ENCODE results near the gene STAT3.
"Not testable (repeated sequence)": the region's sequence is repeated elsewhere in the genome, so short reads cannot be mapped to it uniquely, and the experiment has no call there.

Gene STAT3

GRCh38 chr17:42334677-42335076 lies 53.6 kb downstream of the STAT3 start:
- no peak overlapping the region for H3K4me3 Mint-ChIP-seq
- H3K27me3 Mint-ChIP-seq = no peaks in the 10 kb centered on the region
- H3K9me3 Mint-ChIP-seq = no peaks in the 10 kb centered on the region
- peaks cover 61% of the 10 kb centered on the region for H3K4me1 Mint-ChIP-seq
- no peak for ATAC-seq
- peaks cover 71% of the 10 kb centered on the region for H3K36me3 Mint-ChIP-seq (ENCODE audit: low read depth)
- no peak for DNase-seq
- peak overlapping the region; percentile 49 for H3K27ac Mint-ChIP-seq

GRCh38 chr17:42333053-42333452 lies 55.2 kb downstream of the STAT3 start:
- ATAC-seq = peak; percentile 70
- Mint-ChIP-seq H3K27ac (peak overlapping the region; percentile 84), H3K27me3 (no peaks in the 10 kb centered on the region), H3K4me1 (peaks cover 48% of the 10 kb centered on the region), H3K9me3 (no peaks in the 10 kb centered on the region), H3K36me3 (ENCODE audit: low read depth) (peaks cover 73% of the 10 kb centered on the region), H3K4me3 (peak overlapping the region; percentile 16)
- peak; percentile 45 for DNase-seq

- ATAC-seq (no peak), DNase-seq (no peak)
- H3K27ac Mint-ChIP-seq = no peak overlapping the region
- H3K36me3 Mint-ChIP-seq (ENCODE audit: low read depth) = peaks cover 65% of the 10 kb centered on the region
- H3K4me1 Mint-ChIP-seq = peaks cover 21% of the 10 kb centered on the region
- no peak overlapping the region for H3K4me3 Mint-ChIP-seq
- H3K9me3 Mint-ChIP-seq = no peaks in the 10 kb centered on the region
- H3K27me3 Mint-ChIP-seq = no peaks in the 10 kb centered on the region
Observed at GRCh38 chr17:42329025-42329976, 58.9 kb downstream of the STAT3 start.

- no peak overlapping the region for H3K4me3 Mint-ChIP-seq
- no peaks in the 10 kb centered on the region for H3K27me3 Mint-ChIP-seq
- H3K27ac Mint-ChIP-seq = peak overlapping the region; percentile 44
- ATAC-seq = peak; percentile 37
- DNase-seq = no peak
- no peaks in the 10 kb centered on the region for H3K9me3 Mint-ChIP-seq
- H3K36me3 Mint-ChIP-seq (ENCODE audit: low read depth) = peaks cover 67% of the 10 kb centered on the region
- peaks cover 33% of the 10 kb centered on the region for H3K4me1 Mint-ChIP-seq
Observed at GRCh38 chr17:42325026-42325425, 63.2 kb downstream of the STAT3 start.

GRCh38 chr17:42323268-42323773 lies 64.9 kb downstream of the STAT3 start:
- H3K27ac Mint-ChIP-seq = peak overlapping the region; percentile 62
- no peaks in the 10 kb centered on the region for H3K27me3 Mint-ChIP-seq
- DNase-seq (no peak), ATAC-seq (no peak)
- H3K4me3 Mint-ChIP-seq = no peak overlapping the region
- no peaks in the 10 kb centered on the region for H3K9me3 Mint-ChIP-seq
- peaks cover 49% of the 10 kb centered on the region for H3K4me1 Mint-ChIP-seq
- H3K36me3 Mint-ChIP-seq (ENCODE audit: low read depth) = peaks cover 65% of the 10 kb centered on the region

- Mint-ChIP-seq H3K27ac (peak overlapping the region; percentile 62), H3K36me3 (ENCODE audit: low read depth) (peaks cover 71% of the 10 kb centered on the region), H3K4me3 (no peak overlapping the region)
Observed at GRCh38 chr17:42322382-42323267, 65.6 kb downstream of the STAT3 start.

GRCh38 chr17:42321555-42321954 lies 66.7 kb downstream of the STAT3 start:
- Mint-ChIP-seq H3K27ac (peak overlapping the region; percentile 27), H3K27me3 (no peaks in the 10 kb centered on the region), H3K4me3 (no peak overlapping the region), H3K36me3 (ENCODE audit: low read depth) (peaks cover 71% of the 10 kb centered on the region), H3K4me1 (peaks cover 60% of the 10 kb centered on the region), H3K9me3 (no peaks in the 10 kb centered on the region)
- ATAC-seq (no peak), DNase-seq (no peak)

More at GRCh38 chr17:42322382-42323267, 65.6 kb downstream of the STAT3 start:
- peak; percentile 86 for ATAC-seq
- Mint-ChIP-seq H3K9me3 (no peaks in the 10 kb centered on the region), H3K4me1 (peaks cover 49% of the 10 kb centered on the region), H3K27me3 (no peaks in the 10 kb centered on the region)
- DNase-seq = peak; percentile 95

GRCh38 chr17:42317967-42318366 lies 70.3 kb downstream of the STAT3 start:
- not testable (repeated sequence) for H3K27ac Mint-ChIP-seq, H3K9me3 Mint-ChIP-seq, H3K27me3 Mint-ChIP-seq, ATAC-seq, H3K4me3 Mint-ChIP-seq, DNase-seq
- Mint-ChIP-seq H3K4me1 (peaks cover 83% of the 10 kb centered on the region), H3K36me3 (ENCODE audit: low read depth) (peaks cover 73% of the 10 kb centered on the region)

- Mint-ChIP-seq H3K9me3 (no peaks in the 10 kb centered on the region), H3K27me3 (no peaks in the 10 kb centered on the region), H3K36me3 (ENCODE audit: low read depth) (peaks cover 68% of the 10 kb centered on the region), H3K4me1 (peaks cover 81% of the 10 kb centered on the region), H3K4me3 (no peak overlapping the region), H3K27ac (peak overlapping the region; percentile 28)
- DNase-seq (no peak), ATAC-seq (no peak)
Observed at GRCh38 chr17:42317266-42317845, 70.9 kb downstream of the STAT3 start.

- Mint-ChIP-seq H3K36me3 (ENCODE audit: low read depth) (peaks cover 62% of the 10 kb centered on the region), H3K27ac (no peak overlapping the region), H3K27me3 (no peaks in the 10 kb centered on the region), H3K9me3 (no peaks in the 10 kb centered on the region), H3K4me3 (no peak overlapping the region), H3K4me1 (peaks cover 81% of the 10 kb centered on the region)
- DNase-seq (no peak), ATAC-seq (no peak)
Observed at GRCh38 chr17:42316755-42317154, 71.5 kb downstream of the STAT3 start.

GRCh38 chr17:42315402-42316156 lies 72.7 kb downstream of the STAT3 start:
- peak; percentile 19 for DNase-seq
- H3K36me3 Mint-ChIP-seq (ENCODE audit: low read depth) = peaks cover 65% of the 10 kb centered on the region
- H3K4me1 Mint-ChIP-seq = peaks cover 84% of the 10 kb centered on the region
- peak overlapping the region; percentile 28 for H3K27ac Mint-ChIP-seq
- no peaks in the 10 kb centered on the region for H3K27me3 Mint-ChIP-seq
- H3K9me3 Mint-ChIP-seq = no peaks in the 10 kb centered on the region
- H3K4me3 Mint-ChIP-seq = peak overlapping the region; percentile 10
- no peak for ATAC-seq

- H3K36me3 Mint-ChIP-seq (ENCODE audit: low read depth) = peaks cover 69% of the 10 kb centered on the region
- H3K27ac Mint-ChIP-seq = peak overlapping the region; percentile 88
- H3K27me3 Mint-ChIP-seq = no peaks in the 10 kb centered on the region
- peaks cover 85% of the 10 kb centered on the region for H3K4me1 Mint-ChIP-seq
- H3K4me3 Mint-ChIP-seq = peak overlapping the region; percentile 25
- no peaks in the 10 kb centered on the region for H3K9me3 Mint-ChIP-seq
- DNase-seq = peak; percentile 36
- ATAC-seq = no peak
Observed at GRCh38 chr17:42313773-42314566, 74.3 kb downstream of the STAT3 start.

- no peaks in the 10 kb centered on the region for H3K9me3 Mint-ChIP-seq
- H3K4me1 Mint-ChIP-seq = peaks cover 83% of the 10 kb centered on the region
- H3K4me3 Mint-ChIP-seq = peak overlapping the region; percentile 25
- no peak for DNase-seq
- no peak for ATAC-seq
- no peaks in the 10 kb centered on the region for H3K27me3 Mint-ChIP-seq
- peaks cover 70% of the 10 kb centered on the region for H3K36me3 Mint-ChIP-seq (ENCODE audit: low read depth)
- peak overlapping the region; percentile 88 for H3K27ac Mint-ChIP-seq
Observed at GRCh38 chr17:42313389-42313772, 74.9 kb downstream of the STAT3 start.

Data from activated naive CD8-positive, alpha-beta T cell treated with anti-CD3 and anti-CD28 coated beads, Interleukin-2, amount 50 U/mL, for 24 hours (primary cell).